ENCODE results near the gene SLC24A5. TPM values are rescaled to one million over a fixed set of nuclear protein-coding genes. Genes with fewer than 3 reads are reported as not detected.

The SLC24A5 gene
- total and polyA plus RNA-seq, 2 of the 4 experiments (the other 2 are of a cell fraction) = not detected

- no peaks in the 10 kb centered on the region for H4K20me1 ChIP-seq (ENCODE audit: insufficient read depth, low read length)
- no peak overlapping the region for H2BK20ac ChIP-seq (ENCODE audit: low read depth, low read length)
- H3K4me1 ChIP-seq (ENCODE audit: control insufficient read depth, insufficient read depth, low read length) = no peaks in the 10 kb centered on the region
- H3K56ac ChIP-seq (ENCODE audit: extremely low read depth, insufficient read depth, low read length) = no peak overlapping the region
- H2BK15ac ChIP-seq (ENCODE audit: low read depth, low read length) = no peak overlapping the region
- ChIA-PET POLR2A (ENCODE audit: unreplicated experiment) (no interaction called here), CTCF (interaction anchor here (1.1 kb wide), 1 partner anchor 71 kb away, joined by 3 read pairs; no protein-coding TSS in a partner anchor)
- intact Hi-C loops (cut with micrococcal nuclease) (no loop called here), in situ Hi-C loops (cut with MboI; ENCODE audit: low sequenced_read_pairs) (no loop called here), dilution Hi-C loops (cut with HindIII; ENCODE audit: low sequenced_read_pairs, unreplicated experiment) (no loop called here)
- no peaks in the 10 kb centered on the region for H3K9me1 ChIP-seq (ENCODE audit: insufficient read depth, low read length)
- no peak overlapping the region for H4K8ac ChIP-seq (ENCODE audit: low read depth in 2 of 2, low read length in 2 of 2)
- H3K79me1 ChIP-seq (ENCODE audit: low read depth in 1 of 2, low read length in 2 of 2) = no peaks in the 10 kb centered on the region
- H2AFZ ChIP-seq (replicated peaks; ENCODE audit: low read length, poor library complexity) = no peak overlapping the region
- DNase-seq = no peak
- no peak for TF ChIP-seq CEBPB (IDR thresholded peaks at IDR 0.05; ENCODE audit: low read depth, low read length)
- no peak for TF ChIP-seq FOS (IDR thresholded peaks at IDR 0.05; ENCODE audit: low read depth, low read length)
- no peak for TF ChIP-seq RFX5 (IDR thresholded peaks at IDR 0.05; ENCODE audit: low read depth, low read length)
- no peak for TF ChIP-seq MXI1 (IDR thresholded peaks at IDR 0.05; ENCODE audit: borderline replicate concordance, low read depth, low read length)
- no peak for TF ChIP-seq ELK1 (IDR thresholded peaks at IDR 0.05; ENCODE audit: borderline replicate concordance, low read depth, low read length)
- no peak for TF ChIP-seq BHLHE40 (IDR thresholded peaks at IDR 0.05; ENCODE audit: low read depth, low read length)
- no peak for TF ChIP-seq MAZ (IDR thresholded peaks at IDR 0.05; ENCODE audit: borderline replicate concordance, low read depth, low read length)
- TF ChIP-seq USF2 (IDR thresholded peaks at IDR 0.05; ENCODE audit: low read depth, low read length) = no peak
- no peak for TF ChIP-seq SMC3 (IDR thresholded peaks at IDR 0.05; ENCODE audit: low read depth, low read length)
- TF ChIP-seq RCOR1 (IDR thresholded peaks at IDR 0.05; ENCODE audit: insufficient replicate concordance, low read length) = no peak
- TF ChIP-seq RAD21 (IDR thresholded peaks at IDR 0.05; ENCODE audit: low read length) = no peak
- no peak for TF ChIP-seq MAFK (IDR thresholded peaks at IDR 0.05; ENCODE audit: low read depth, low read length)
- TF ChIP-seq CTCF (conservative IDR thresholded peaks at IDR 0.05; ENCODE audit: low read depth, low read length) = no peak
- no peak for TF ChIP-seq CHD1 (IDR thresholded peaks at IDR 0.05; ENCODE audit: low read depth, low read length)
- no peak for TF ChIP-seq NFE2L2 (IDR thresholded peaks at IDR 0.05; ENCODE audit: low read depth, low read length)
- TF ChIP-seq POLR2A (IDR thresholded peaks at IDR 0.05; ENCODE audit: low read depth, low read length) = no peak
- no peaks in the 10 kb centered on the region for H3K27me3 ChIP-seq (ENCODE audit: control insufficient read depth, insufficient read depth, low read length)
- no peak overlapping the region for H3K14ac ChIP-seq (replicated peaks; ENCODE audit: low read depth, low read length)
- H2AK9ac ChIP-seq (replicated peaks; ENCODE audit: low read depth, low read length, poor library complexity) = no peak overlapping the region
- ATAC-seq (ENCODE audit: low read depth) = no peak
- BruUV-seq (replicated peaks) = no TSS peak
- no peak overlapping the region for H4K5ac ChIP-seq (ENCODE audit: low read depth, low read length)
- H3K9me3 ChIP-seq (ENCODE audit: control insufficient read depth, insufficient read depth, low read length) = no peaks in the 10 kb centered on the region
- H3K9ac ChIP-seq (ENCODE audit: low read depth, low read length) = no peak overlapping the region
- H3K18ac ChIP-seq (ENCODE audit: low read depth, low read length) = no peak overlapping the region
- no CpG with 5 or more reads among the region's 6 CpGs for WGBS, 2 experiments (ENCODE audit: extremely low coverage in 2 of 2, insufficient read length in 1 of 2)
- H3K4ac ChIP-seq (ENCODE audit: low read depth, low read length) = no peak overlapping the region
- no peak overlapping the region for H3K27ac ChIP-seq (ENCODE audit: insufficient read depth, low read length)
- H2BK120ac ChIP-seq (ENCODE audit: low read depth, low read length) = no peak overlapping the region
- no peak overlapping the region for H2BK5ac ChIP-seq (ENCODE audit: low read depth, low read length, poor library complexity, severe bottlenecking)
- H3K4me2 ChIP-seq (ENCODE audit: low read depth, low read length) = no peak overlapping the region
- H2AK5ac ChIP-seq (ENCODE audit: low read depth, low read length) = no peak overlapping the region
- H3K23ac ChIP-seq (ENCODE audit: low read depth, low read length) = no peak overlapping the region
- H4K91ac ChIP-seq (ENCODE audit: insufficient read depth, low read depth, low read length) = no peak overlapping the region
- H3K4me3 ChIP-seq (ENCODE audit: insufficient read depth, low read depth, low read length) = no peak overlapping the region
- H3K36me3 ChIP-seq (ENCODE audit: control insufficient read depth, insufficient read depth, low read length) = no peaks in the 10 kb centered on the region
Measured at GRCh38 chr15:48132874-48133273, 12.1 kb downstream of the SLC24A5 start.
